NAMALWA (cell line): ENCODE measurements around the gene AHSA1.
A peak's percentile ranks its signal among the peaks of the same experiment; 100 is the strongest.
"Not testable (repeated sequence)": the region's sequence is repeated elsewhere in the genome, so short reads cannot be mapped to it uniquely, and the experiment has no call there.

Experiments used
- DNase-seq: peaks from one replicate; pipeline ENCODE4 v3.0.0-alpha.2; 2015; ENCODE audit warnings: low spot score

AHSA1 gene

GRCh38 chr14:77457522-77458248 lies at the start of gene AHSA1, which contains the start of gene VIPAS39:
Gene AHSA1 (plus strand): TSS chr14:77458093. CDS start chr14:77458190, 97 bp downstream.
Gene VIPAS39 (minus strand): TSS chr14:77457601. CDS start chr14:77454102, 3,499 bp downstream.
- DNase-seq, result peak; percentile 99

DNA sequence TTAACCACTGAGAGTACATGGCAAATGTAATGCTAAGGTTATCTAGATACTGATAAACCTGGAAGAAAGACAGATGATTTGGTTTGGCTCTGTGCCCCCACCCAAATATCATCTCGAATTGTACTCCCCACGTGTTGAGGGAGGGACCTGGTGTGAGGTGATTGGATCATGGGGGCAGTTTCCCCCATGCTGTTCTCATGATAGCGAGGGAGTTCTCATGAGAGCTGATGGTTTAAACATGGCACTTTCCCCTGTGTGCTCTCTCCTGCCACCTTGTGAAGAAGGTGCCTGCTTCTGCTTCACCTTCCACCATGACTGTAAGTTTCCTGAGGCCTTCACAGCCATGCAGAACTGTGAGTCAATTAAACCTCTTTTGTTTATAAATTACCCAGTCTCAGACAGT lies 48.8 kb upstream of the AHSA1 start:
- DNase-seq, result peak; percentile 47

DNA sequence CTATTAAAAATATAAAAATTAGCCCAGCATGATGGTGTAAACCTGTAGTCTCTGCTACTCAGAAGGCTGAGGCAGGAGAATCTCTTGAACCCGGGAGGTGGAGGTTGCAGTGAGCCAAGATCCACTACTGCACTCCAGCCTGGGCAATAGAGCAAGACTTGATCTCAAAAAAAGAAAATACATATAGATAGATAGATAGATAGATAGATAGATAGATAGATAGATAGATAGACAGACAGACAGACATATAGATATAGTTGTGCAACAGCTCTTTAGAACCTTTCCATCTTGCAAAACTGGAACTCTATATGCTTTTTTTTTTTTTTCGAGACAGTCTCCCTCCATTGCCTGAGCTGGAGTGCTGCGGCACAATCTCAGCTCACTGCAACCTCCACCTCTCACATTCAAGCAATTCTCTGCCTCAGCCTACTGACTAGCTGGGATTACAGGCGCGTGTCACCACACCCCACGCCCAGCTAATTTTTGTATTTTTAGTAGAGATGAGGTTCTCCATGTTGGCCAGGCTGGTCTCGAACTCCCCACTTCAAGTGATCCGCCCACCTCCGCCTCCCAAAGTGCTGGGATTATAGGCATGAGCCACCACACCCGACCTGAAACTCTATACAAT lies 42.4 kb upstream of the AHSA1 start:
- not testable (repeated sequence) for DNase-seq

DNA sequence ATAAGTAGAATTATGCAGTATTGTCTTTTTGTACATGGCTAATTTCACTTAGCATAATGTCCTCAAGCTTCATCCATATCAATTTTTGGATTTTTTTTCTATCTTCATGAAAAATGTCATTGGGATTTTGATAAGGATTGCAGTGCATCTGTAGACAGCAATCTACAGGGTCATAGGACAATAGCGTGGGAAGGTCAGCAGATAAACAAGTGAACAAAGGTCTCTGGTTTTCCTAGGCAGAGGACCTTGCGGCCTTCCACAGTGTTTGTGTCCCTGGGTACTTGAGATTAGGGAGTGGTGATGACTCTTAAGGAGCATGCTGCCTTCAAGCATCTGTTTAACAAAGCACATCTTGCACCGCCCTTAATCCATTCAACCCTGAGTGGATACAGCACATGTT lies 41.8 kb upstream of the AHSA1 start:
- not testable (repeated sequence) for DNase-seq

- no peak for DNase-seq
Measured at GRCh38 chr14:77416836-77417235, 41.1 kb upstream of the AHSA1 start.

GRCh38 chr14:77421201-77421600 lies 36.7 kb upstream of the AHSA1 start:
- DNase-seq, result no peak

GRCh38 chr14:77423423-77423822 lies 34.5 kb upstream of the AHSA1 start, which contains the start of gene NOXRED1:
Gene NOXRED1 (minus strand): TSS chr14:77423523. CDS start chr14:77422889, 634 bp downstream.
- no peak for DNase-seq

GRCh38 chr14:77424862-77425261 lies 33.0 kb upstream of the AHSA1 start:
- no peak for DNase-seq

DNA sequence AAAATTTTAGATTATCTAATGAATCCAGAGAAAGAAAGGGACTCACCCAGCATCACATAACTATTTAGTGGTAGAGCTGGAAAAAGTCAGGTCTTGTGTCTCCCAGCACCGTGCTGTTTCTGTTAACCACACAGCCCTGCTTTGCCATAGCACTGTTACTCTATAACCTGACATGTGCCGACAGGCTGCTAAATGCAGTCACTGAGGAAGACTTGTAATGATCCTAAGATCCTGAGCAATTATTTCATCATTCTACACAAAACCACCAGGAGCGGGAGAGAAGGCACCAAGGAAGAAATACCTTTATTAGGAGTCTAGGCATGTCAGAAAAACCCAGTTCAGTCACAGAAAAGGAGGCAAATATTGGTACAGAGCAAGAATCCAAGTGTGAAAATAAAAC lies 31.5 kb upstream of the AHSA1 start:
- DNase-seq, result no peak

GRCh38 chr14:77436042-77436441 lies 21.9 kb upstream of the AHSA1 start:
- DNase-seq, result no peak

GRCh38 chr14:77438596-77438995 lies 19.3 kb upstream of the AHSA1 start:
- no peak for DNase-seq

DNA sequence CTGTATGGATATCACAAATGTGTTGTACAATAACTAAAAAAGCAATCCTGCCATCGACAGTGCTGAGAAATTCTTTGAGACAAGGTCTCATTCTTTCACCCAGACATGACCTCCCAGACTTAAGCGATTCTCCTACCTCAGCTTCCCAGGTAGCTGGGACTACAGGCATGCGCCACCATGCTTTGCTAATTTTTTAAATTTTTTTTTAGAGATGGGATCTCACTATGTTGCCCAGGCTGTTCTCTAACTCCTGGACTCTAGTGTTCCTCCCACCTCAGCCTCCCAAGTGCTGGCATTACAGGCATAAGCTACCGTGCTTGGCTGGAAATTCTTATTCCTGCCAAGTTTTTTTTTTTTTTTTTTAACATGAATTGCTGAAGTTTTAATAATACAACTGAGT lies 18.0 kb upstream of the AHSA1 start:
- DNase-seq, result no peak

DNA sequence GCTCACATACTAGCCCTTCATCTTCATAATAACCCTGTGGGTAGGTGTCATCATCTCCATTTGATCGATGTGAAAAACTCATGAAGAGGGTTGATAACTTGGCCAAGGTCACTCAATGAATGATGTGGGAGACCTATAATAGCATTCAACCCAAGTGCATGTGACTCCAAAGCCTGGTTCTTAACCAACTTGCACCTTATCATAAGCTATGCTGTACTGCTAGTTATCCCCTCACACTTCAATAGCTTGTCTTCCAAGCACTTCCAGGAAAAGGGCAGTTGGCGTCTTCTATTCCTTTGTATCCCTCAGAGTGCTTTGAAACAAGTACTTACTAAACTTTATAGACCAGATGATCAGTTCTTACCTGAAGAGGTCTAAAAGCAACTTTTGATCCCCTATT lies 15.7 kb upstream of the AHSA1 start:
- DNase-seq, result no peak

DNA sequence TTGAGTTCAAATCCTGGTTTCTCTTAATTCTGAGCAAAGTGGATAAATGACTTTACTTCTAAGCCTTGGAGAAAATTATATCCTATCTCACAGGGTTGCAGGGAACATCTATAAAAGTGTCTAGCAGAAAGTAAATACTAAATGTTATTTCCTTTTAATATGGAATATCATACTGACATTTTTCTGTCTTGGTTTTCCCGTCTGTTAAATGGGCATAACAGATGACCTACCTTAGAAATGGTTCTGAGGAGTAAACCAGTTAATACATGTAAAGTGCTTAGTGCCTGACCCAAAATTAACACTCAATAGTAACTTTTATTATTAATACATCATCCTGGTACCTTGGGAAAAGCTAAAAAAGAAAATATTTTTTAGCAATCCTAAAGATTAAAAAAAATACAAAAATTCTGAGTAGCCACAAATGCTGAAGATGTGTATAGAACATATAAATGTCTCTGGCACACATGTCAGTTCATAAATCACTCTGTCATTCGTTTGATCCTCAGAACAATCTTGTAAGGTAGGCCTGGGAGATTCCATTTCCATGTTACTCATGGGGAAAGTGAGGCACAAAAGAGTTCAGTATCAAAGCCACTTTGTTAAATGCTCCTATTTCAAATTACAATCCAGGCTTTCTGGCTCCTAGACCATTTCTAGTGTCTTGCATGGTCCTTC lies 1.8 kb upstream of the AHSA1 start:
- DNase-seq, result no peak

DNA sequence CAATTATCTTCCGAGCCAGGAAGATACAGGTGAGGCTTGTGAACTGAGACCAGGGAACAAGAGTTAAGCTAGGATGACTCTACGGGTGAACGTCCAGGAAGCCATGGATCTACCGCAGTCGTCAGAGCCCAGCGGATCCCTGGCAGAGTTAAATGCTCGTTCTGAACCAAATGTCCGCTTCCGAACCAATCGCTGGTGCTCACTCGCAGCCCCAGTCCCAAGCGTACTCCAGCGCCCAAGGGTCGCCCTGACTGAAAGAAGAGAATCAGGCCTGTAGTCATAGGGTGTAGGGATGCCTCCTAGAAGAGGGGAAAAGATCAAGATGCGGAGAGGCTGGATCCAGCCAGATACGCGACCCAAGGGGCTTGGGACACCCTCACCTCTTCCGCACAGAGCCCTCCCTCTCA lies 775 bp upstream of the AHSA1 start:
- DNase-seq, result no peak

DNA sequence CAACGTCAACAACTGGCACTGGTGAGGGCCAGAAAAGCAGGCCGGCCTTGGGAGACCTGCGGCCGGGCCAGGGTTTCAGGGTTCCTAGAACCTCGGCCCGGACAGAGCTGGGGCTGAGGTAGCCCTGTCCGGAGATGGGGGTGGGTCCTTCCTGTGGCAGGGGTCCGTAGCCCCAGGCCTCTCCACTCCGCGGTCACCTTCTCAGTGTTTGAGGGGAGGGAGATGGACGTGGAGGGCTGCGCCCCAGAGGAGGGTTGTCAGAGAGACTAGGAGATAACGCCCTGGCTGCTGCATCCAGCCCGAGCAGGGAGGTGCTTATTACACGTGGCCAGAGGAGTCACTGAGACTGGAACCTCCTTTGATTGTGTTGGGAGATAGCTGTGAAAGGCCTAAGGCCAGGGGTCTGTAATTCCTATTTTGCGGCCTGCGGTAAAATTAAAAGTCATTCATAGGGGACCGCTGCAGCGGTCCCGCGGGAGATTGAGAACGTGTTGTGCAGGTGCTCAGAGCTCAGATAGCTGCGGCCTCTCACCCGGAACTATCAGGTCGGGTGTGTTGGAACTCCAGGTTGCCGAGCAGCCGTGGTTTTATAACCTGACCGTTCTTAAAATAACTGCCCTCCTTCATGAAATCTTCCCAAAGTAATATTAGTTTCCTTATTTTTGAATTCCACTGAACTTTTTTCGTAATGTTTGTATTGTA lies 507 bp downstream of the AHSA1 start:
- peak; percentile 83 for DNase-seq

GRCh38 chr14:77459072-77459723 lies 1.3 kb downstream of the AHSA1 start:
- DNase-seq, result peak; percentile 88

- no peak for DNase-seq
Measured at GRCh38 chr14:77467801-77468200, 9.9 kb downstream of the AHSA1 start.

- DNase-seq, result no peak
Measured at GRCh38 chr14:77469067-77469505, 11.2 kb downstream of the AHSA1 start.

- no peak for DNase-seq
Measured at GRCh38 chr14:77469539-77469938, 11.6 kb downstream of the AHSA1 start.

DNA sequence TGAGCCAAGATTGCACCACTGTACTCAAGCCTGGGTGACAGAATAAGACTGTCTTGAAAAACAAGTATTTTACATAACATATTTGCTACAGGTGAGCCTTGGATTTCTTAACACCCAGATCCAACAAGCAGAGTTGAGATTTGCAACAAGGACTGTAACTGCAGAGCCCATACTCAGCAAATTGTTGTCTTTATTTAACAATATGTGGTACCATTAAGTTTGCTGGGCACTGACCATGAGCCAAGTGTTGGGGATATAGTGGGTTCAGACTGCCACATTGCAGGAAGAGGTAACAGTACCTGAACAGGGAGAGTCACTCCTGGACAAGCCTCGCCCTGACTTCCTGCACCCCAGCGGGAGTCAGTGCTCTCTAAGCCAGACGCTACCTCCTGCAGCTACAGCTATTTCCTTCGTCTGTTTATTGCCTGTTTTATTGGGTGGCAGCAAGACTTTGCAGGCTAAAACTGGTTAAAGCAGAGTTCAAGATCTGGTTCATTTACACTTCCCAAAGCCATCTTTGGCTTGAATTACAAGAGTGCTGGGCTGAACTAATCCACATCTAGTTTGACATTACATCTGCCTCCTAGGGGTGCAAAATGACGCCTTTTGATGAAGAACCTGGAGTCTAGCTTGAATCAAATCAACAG lies 12.5 kb downstream of the AHSA1 start:
- DNase-seq, result no peak
